Upper lobe of left lung (tissue), 4 donors: Measurements from ENCODE around the gene TIMM8B.

Experiments used
- EP300 ChIP-seq, 4 donors: sonication (generic); formaldehyde crosslinking; IDR thresholded peaks; one replicate each; pipeline ENCODE4 v1.5.1; 2017; ENCODE audit warnings: antibody characterized with exemption in 4 of 4, control low read depth in 2 of 4
- POLR2A ChIP-seq, 4 donors: fragments of 450-650 bp; IDR thresholded peaks; one replicate each; pipeline ENCODE4 v1.5.1; 2016 to 2017; ENCODE audit warnings: antibody characterized with exemption in 4 of 4, mild to moderate bottlenecking in 2 of 4
- TF ChIP-seq, protein P1 (sequence below), 6 experiments: fragments of 450-650 bp in 4 of 6; fragments of 200-600 bp in 2 of 6; sonication (generic) in 2 of 6; IDR thresholded peaks; one replicate each; pipeline ENCODE4 v1.5.1; 2016 to 2019; ENCODE audit warnings: antibody characterized with exemption in 6 of 6

DNA sequence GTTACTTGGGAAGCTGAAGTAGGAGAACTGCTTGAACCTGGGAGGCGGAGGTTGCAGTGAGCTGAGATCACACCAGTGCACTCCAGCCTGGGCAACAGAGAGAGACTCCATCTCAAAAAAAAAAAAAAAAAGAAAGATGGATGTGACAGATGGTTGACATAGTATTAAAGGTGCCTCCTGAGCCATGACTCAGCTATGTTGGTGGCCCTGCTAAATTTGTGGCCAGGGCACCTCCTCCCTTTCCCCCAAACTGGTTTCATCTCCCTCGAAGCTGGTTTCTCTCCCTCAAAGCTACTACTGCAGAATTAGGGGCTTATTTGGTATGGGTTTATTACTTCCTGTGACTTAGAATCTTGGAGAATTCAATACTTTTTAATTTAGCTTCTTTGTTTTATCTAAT, 31.6 kb upstream of the TIMM8B start:
- TF ChIP-seq, protein P1, sequence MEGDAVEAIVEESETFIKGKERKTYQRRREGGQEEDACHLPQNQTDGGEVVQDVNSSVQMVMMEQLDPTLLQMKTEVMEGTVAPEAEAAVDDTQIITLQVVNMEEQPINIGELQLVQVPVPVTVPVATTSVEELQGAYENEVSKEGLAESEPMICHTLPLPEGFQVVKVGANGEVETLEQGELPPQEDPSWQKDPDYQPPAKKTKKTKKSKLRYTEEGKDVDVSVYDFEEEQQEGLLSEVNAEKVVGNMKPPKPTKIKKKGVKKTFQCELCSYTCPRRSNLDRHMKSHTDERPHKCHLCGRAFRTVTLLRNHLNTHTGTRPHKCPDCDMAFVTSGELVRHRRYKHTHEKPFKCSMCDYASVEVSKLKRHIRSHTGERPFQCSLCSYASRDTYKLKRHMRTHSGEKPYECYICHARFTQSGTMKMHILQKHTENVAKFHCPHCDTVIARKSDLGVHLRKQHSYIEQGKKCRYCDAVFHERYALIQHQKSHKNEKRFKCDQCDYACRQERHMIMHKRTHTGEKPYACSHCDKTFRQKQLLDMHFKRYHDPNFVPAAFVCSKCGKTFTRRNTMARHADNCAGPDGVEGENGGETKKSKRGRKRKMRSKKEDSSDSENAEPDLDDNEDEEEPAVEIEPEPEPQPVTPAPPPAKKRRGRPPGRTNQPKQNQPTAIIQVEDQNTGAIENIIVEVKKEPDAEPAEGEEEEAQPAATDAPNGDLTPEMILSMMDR (IDR thresholded peaks at IDR 0.05) = no peak
- TF ChIP-seq POLR2A (IDR thresholded peaks at IDR 0.05) (no peak), EP300 (IDR thresholded peaks at IDR 0.05) (no peak)
